Aorta (tissue), 5 donors: Measurements from ENCODE around the gene CMSS1. TPM values are rescaled to one million over a fixed set of nuclear protein-coding genes. Genes with fewer than 3 reads are reported as not detected.

Experiments
- ATAC-seq: fragments of 200-7000 bp; cut with Tn5 transposase; one replicate; pipeline ENCODE4 v1.9.1; 2022; ENCODE audit warnings: moderate library complexity; ENCODE audit not compliant: low FRiP score
- DNase-seq, 2 donors: peaks; one replicate each; pipeline ENCODE4 v3.0.0-alpha.2; 2020
- H3K27ac ChIP-seq, 2 donors: one replicate each; pipeline ENCODE4 v1.5.1; 2013; ENCODE audit warnings: low read length in 2 of 2, mild to moderate bottlenecking in 2 of 2, moderate library complexity in 2 of 2, control low read depth in 1 of 2, inconsistent platforms in 1 of 2, low read depth in 1 of 2
- H3K27me3 ChIP-seq, 2 donors: one replicate each; pipeline ENCODE4 v1.6.1; 2013; ENCODE audit warnings: control low read depth in 1 of 2, low read length in 1 of 2, mild to moderate bottlenecking in 1 of 2, moderate library complexity in 1 of 2; ENCODE audit not compliant: insufficient read depth in 2 of 2, control insufficient read depth in 1 of 2
- H3K36me3 ChIP-seq, 2 donors: one replicate each; pipeline ENCODE4 v1.6.1; 2013; ENCODE audit warnings: control low read depth in 1 of 2, low read length in 1 of 2, mild to moderate bottlenecking in 1 of 2; ENCODE audit not compliant: insufficient read depth in 2 of 2, control insufficient read depth in 1 of 2
- H3K4me1 ChIP-seq, 2 donors: one replicate each; pipeline ENCODE4 v1.6.1; 2013; ENCODE audit warnings: low read length in 2 of 2, control low read depth in 1 of 2, mild to moderate bottlenecking in 1 of 2, moderate library complexity in 1 of 2; ENCODE audit not compliant: insufficient read depth in 2 of 2, control insufficient read depth in 1 of 2
- H3K4me3 ChIP-seq, 2 donors: one replicate each; pipeline ENCODE4 v1.5.1; 2013; ENCODE audit warnings: low read length in 2 of 2, control low read depth in 1 of 2, mild to moderate bottlenecking in 1 of 2
- H3K9me3 ChIP-seq: one replicate; pipeline ENCODE4 v1.6.1; 2013; ENCODE audit warnings: mild to moderate bottlenecking, low read length; ENCODE audit not compliant: control insufficient read depth
- WGBS, 2 donors: extraction: QIAGEN DNeasy Blood & Tissue Kit; methylation state at CpG; one replicate each; pipeline ENCODE4 v1.1.7; 2013; 5-methylcytosine and 5-hydroxymethylcytosine counted together
- intact Hi-C, 2 donors: fragments of 100-400 bp; cut with DNase I; formaldehyde crosslinking; loops; one replicate each; pipeline versions ENCODE4 v1.14.2 to v1.15.0; 2022
- polyA plus RNA-seq, 2 donors: library from polyadenylated mRNA; stranded (reverse); fragments of 200-250 nt; gene quantifications; one replicate each; pipeline ENCODE4 v1.2.3, GENCODE V29; 2013
- total RNA-seq, 2 donors: library from RNA; stranded (reverse); fragmentation: NEBNext Ultra II Directional; extraction: Animal tissue kit (Norgen Biotek cat#: 25700); gene quantifications; one replicate each; pipeline ENCODE4 v1.2.1, GENCODE V29; 2021
- donor health status: healthy with polysubstance abuse.
- donor health status: Bipolar disorder and iron deficiency.
- donor health status: DM: no; HTN: no; CAD: no.
- donor health status: DM: no; HTN: no; CAD: no.
- donor health status: DM: yes; HTN: yes; CAD: no.

The CMSS1 gene
- total and polyA plus RNA-seq, 4 donors: 21.3 to 36.3 (median 33.3) TPM

- WGBS, 2 donors: 89 to 96% methylated on average over 4 of the region's 4 CpGs
- Histone ChIP-seq H3K4me3 (no peak overlapping the region), H3K9me3 (no peaks in the 10 kb centered on the region), H3K27me3 (no peaks in the 10 kb centered on the region), H3K4me1 (peaks cover 7 to 9% of the 10 kb centered on the region in 2 donors), H3K27ac (no peak overlapping the region), H3K36me3 (no peaks in the 10 kb centered on the region)
- no peak for ATAC-seq
- no peak for DNase-seq
- intact Hi-C loops: no loop called here
Observed at GRCh38 chr3:100075196-100075595, 257.5 kb downstream of the CMSS1 start.

DNA sequence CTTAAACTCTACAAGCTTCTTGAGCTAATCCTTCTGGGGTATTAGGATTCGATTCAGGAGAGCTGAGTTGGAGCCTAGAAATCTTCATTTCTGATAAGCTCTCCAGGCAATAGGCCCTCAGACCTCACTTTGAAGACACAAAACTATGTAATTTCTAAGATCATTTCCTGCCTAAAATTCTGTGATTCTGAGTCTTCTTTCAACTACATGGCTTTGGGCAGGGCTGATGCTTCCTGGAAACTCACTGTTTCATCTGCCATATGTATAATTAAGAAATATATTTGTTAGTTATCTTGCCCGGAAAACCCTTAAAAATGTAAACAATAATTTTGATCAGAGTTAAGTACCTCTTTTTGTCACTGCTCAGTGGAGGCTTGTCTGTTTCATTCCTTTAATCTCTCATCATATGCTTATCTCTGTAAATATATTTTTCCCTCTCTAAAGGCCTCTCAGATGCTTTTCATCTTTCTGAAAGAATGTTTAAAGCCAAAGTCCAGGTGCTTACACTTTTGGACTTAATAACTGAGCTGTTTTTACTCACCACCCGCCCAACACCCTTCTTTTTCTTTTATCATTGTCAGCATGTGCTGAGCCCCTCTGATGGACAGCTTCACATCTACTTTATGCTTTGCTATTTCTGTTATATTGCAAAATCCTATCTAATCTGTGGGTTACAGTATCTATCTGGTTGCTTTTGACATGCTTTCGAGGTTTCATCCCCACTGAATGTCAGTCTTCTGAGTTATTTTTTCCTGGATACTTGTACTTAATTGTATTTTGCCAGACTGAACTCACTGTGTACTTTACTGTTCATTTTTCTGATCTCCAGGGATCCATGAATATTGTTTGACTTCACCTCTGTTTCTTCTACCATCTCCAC, 258.4 kb downstream of the CMSS1 start:
- Histone ChIP-seq H3K4me3 (no peak overlapping the region), H3K27me3 (no peaks in the 10 kb centered on the region), H3K9me3 (no peaks in the 10 kb centered on the region), H3K36me3 (no peaks in the 10 kb centered on the region), H3K4me1 (peaks cover 9 to 11% of the 10 kb centered on the region in 2 donors), H3K27ac (no peak overlapping the region)
- intact Hi-C loops: no loop called here
- DNase-seq (no peak), ATAC-seq (no peak)
- 55 to 57% methylated on average over 4 of the region's 4 CpGs for WGBS, 2 donors

DNA sequence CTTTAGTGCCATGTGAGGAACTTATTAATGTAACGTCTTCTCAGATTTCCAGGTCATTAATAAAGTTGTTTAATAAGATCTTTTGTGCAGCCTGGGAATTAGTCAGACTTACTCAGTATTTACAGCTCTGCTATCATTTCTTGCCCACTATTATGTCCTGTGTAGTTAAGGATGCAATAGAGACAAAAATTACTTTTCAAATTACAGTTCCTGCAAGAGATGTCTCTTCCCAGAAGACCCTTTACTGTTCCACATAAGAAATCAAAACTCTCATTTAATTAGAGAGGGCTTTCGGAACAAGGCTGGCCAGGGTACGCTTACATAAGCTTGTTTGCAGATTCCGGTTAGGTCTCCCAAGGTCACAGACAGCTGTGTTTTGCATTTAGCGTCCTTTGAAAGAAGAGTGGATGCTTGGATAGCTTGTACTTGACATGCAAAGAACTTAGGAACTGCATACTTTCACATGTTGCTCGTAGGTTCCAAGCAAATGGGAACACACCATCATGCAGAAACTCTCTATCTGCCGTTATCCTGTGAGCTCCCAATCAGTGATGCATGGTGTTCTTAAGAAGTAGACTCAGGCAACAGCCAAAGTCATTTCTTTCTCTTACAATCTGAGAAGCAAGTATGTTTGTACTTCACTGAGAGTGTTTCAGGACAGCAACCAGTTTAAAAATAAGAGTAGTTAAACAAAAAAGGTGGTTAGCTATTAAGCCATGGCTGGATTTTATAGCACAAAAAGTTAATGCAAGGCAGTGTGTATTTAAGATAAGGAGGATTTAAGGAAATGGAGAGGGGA, 259.3 kb downstream of the CMSS1 start:
- DNase-seq: no peak
- H3K4me1 ChIP-seq: peaks cover 9 to 11% of the 10 kb centered on the region in 2 donors
- H3K27ac ChIP-seq: peak overlapping the region; percentile 77 to 78

GRCh38 chr3:100079328-100079727, 261.7 kb downstream of the CMSS1 start:
- Histone ChIP-seq H3K4me3 (no peak overlapping the region), H3K36me3 (no peaks in the 10 kb centered on the region), H3K9me3 (no peaks in the 10 kb centered on the region), H3K27ac (no peak overlapping the region), H3K4me1 (peaks cover 9 to 11% of the 10 kb centered on the region in 2 donors), H3K27me3 (no peaks in the 10 kb centered on the region)
- WGBS, 2 donors: 95 to 98% methylated on average over 1 of the region's 1 CpG
- DNase-seq (no peak), ATAC-seq (no peak)
- intact Hi-C loops: no loop called here

More for the DNA sequence above, 259.3 kb downstream of the CMSS1 start:
- Histone ChIP-seq H3K27me3 (no peaks in the 10 kb centered on the region), H3K36me3 (no peaks in the 10 kb centered on the region), H3K9me3 (no peaks in the 10 kb centered on the region), H3K4me3 (no peak overlapping the region)
- WGBS, 2 donors: 20 to 25% methylated on average over 7 of the region's 7 CpGs
- intact Hi-C loops: no loop called here
- no peak for ATAC-seq

DNA sequence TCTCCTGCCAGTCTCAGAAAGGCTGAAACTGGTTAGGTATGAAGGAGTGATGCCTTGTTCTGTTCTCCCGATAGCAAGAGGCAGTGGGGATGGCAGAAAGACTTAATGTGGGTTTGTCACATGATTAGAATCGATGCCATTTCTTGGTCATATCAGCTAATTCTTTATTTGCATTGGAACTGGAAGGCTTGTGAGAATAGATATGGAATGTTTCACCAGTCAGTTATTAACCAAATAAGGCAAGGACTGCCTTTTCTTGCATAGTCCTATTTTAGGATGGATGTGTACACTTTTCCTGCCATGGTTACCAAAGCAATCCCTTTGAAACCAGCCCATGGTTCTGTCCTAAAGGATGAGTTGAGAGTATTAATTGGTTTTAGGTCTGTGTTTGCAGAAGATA, 262.9 kb downstream of the CMSS1 start:
- ATAC-seq (peak; percentile 82), DNase-seq (no peak)
- H3K36me3 ChIP-seq: no peaks in the 10 kb centered on the region
- H3K9me3 ChIP-seq: no peaks in the 10 kb centered on the region
- H3K27me3 ChIP-seq: no peaks in the 10 kb centered on the region
- peaks cover 9% of the 10 kb centered on the region in 2 donors for H3K4me1 ChIP-seq
- intact Hi-C loops: loop anchor here in 1 of 2 donors (5.0 to 10.0 kb wide), 2 partner anchors 38 to 74 kb away; no protein-coding TSS in a partner anchor
- H3K27ac ChIP-seq: peak overlapping the region; percentile 97
- no peak overlapping the region for H3K4me3 ChIP-seq
- 1 to 6% methylated on average over 2 of the region's 2 CpGs for WGBS, 2 donors

- no peaks in the 10 kb centered on the region for H3K27me3 ChIP-seq
Observed at GRCh38 chr3:100081311-100081710, 263.6 kb downstream of the CMSS1 start.

DNA sequence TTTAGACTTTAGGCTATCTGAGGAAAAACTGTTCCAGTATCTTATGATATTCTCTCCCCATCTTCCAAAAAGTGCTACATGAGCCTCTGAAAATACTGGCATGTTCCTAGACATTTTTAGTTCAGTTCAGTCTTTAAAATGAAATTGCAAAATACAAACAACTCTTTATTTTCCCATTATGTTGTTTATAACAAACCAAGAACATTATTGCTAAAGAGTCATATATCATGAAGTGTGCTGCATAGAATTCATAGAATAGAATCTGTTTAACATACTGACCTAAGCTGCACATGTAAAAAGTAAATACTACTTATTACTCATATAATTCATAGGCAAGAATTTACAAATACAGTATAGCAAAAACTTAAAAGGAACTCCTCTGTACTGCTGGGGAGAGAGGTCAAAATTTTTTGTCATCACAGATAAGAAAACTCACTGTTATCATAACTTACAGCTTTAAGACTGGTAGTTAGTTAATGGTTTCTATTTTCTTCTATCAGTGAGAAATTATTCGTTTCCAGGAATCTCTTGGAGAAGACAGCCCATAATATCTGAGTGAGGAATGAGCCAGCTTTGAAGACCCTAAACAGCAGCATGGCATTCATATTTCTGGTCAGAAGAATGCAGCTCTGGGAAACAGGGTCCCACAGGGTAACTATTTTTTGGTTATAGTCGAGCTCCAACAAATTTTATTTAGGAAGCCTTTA, 264.5 kb downstream of the CMSS1 start:
- WGBS, 2 donors: 13 to 22% methylated on average over 2 of the region's 2 CpGs
- DNase-seq (no peak), ATAC-seq (no peak)
- Histone ChIP-seq H3K4me3 (no peak overlapping the region), H3K4me1 (peaks cover 5 to 6% of the 10 kb centered on the region in 2 donors), H3K27ac (peak overlapping the region in 1 of 2 donors; percentile 43), H3K36me3 (no peaks in the 10 kb centered on the region), H3K27me3 (no peaks in the 10 kb centered on the region), H3K9me3 (no peaks in the 10 kb centered on the region)
- intact Hi-C loops: loop anchor here in 1 of 2 donors (5.0 to 10.0 kb wide), 2 partner anchors 40 to 73 kb away; no protein-coding TSS in a partner anchor

More at GRCh38 chr3:100081311-100081710, 263.6 kb downstream of the CMSS1 start:
- H3K36me3 ChIP-seq: no peaks in the 10 kb centered on the region
- intact Hi-C loops: loop anchor here in 1 of 2 donors (5.0 to 10.0 kb wide), 2 partner anchors 39 to 73 kb away; no protein-coding TSS in a partner anchor
- peaks cover 7 to 9% of the 10 kb centered on the region in 2 donors for H3K4me1 ChIP-seq
- H3K27ac ChIP-seq: peak overlapping the region in 1 of 2 donors; percentile 95
- 2 to 9% methylated on average over 1 of the region's 1 CpG for WGBS, 2 donors
- H3K9me3 ChIP-seq: no peaks in the 10 kb centered on the region
- DNase-seq: no peak
- ATAC-seq: no peak
- no peak overlapping the region for H3K4me3 ChIP-seq

DNA sequence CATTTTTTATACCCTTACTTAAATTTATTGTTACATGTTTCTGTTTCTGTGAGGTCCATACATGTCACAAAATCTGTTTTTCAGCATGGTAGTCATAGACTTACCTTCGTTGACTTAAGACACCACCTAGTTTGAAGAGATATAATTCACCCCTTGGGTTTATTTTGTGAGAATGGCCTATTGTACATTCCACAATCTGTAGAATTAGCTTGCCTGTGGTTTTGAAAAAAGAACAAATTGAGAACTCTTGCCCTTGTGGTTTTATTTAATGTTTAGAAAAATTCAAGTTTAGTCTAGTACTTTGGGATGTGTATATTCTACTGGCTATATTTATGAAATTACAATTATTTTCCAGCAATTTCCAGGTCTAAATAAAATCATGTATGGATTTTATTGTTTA, 265.1 kb downstream of the CMSS1 start:
- peak overlapping the region in 1 of 2 donors; percentile 43 for H3K27ac ChIP-seq
- intact Hi-C loops: loop anchor here in 1 of 2 donors (5.0 to 10.0 kb wide), 2 partner anchors 40 to 72 kb away; no protein-coding TSS in a partner anchor
- H3K4me1 ChIP-seq: peaks cover 3 to 5% of the 10 kb centered on the region in 2 donors
- WGBS, 2 donors: 86 to 94% methylated on average over 1 of the region's 1 CpG
- DNase-seq (no peak), ATAC-seq (no peak)
- no peaks in the 10 kb centered on the region for H3K9me3 ChIP-seq
- no peak overlapping the region for H3K4me3 ChIP-seq
- no peaks in the 10 kb centered on the region for H3K27me3 ChIP-seq
- H3K36me3 ChIP-seq: no peaks in the 10 kb centered on the region
